Gastroesophageal sphincter (tissue), 4 donors: ENCODE measurements around the gene AMBP. TPM values are rescaled to one million over a fixed set of nuclear protein-coding genes. Genes with fewer than 3 reads are reported as not detected.

ENCODE experiments used
- ATAC-seq: fragments of 150-250 bp; one replicate; pipeline ENCODE4 v1.9.1; 2016; ENCODE audit warnings: mild to moderate bottlenecking, moderate library complexity
- H3K27ac ChIP-seq, 4 donors: fragments of 200-600 bp; sonication (generic) in 3 of 4; 1 replicate in 3 of 4; 2 replicates in 1 of 4; pipeline ENCODE4 v1.5.1; 2016 to 2019
- H3K27me3 ChIP-seq: fragments of 200-600 bp; sonication (generic); one replicate; pipeline ENCODE4 v1.5.1; 2019
- H3K36me3 ChIP-seq, 2 donors: fragments of 200-600 bp; sonication (generic); one replicate each; pipeline ENCODE4 v1.5.1; 2019; ENCODE audit warnings: control low read depth in 1 of 2
- H3K4me1 ChIP-seq, 3 donors: fragments of 200-600 bp; sonication (generic); 1 replicate in 2 of 3; 2 replicates in 1 of 3; pipeline ENCODE4 v1.5.1; 2016 to 2019; ENCODE audit warnings: control low read depth in 2 of 3
- H3K4me3 ChIP-seq, 2 donors: fragments of 200-600 bp; sonication (generic); one replicate each; pipeline ENCODE4 v1.5.1; 2019; ENCODE audit warnings: mild to moderate bottlenecking in 1 of 2, moderate library complexity in 1 of 2
- H3K9me3 ChIP-seq, 3 donors: fragments of 200-600 bp; sonication (generic); one replicate each; pipeline ENCODE4 v1.5.1; 2017 to 2019; ENCODE audit warnings: control low read depth in 2 of 3
- EP300 ChIP-seq: sonication (generic); formaldehyde crosslinking; IDR thresholded peaks from one replicate; pipeline ENCODE4 v1.6.1; 2017; ENCODE audit warnings: antibody characterized with exemption, mild to moderate bottlenecking
- POLR2A ChIP-seq, 2 donors: fragments of 450-650 bp; IDR thresholded peaks; one replicate each; pipeline ENCODE4 v1.6.1; 2017; ENCODE audit warnings: antibody characterized with exemption in 2 of 2, mild to moderate bottlenecking in 2 of 2, moderate library complexity in 1 of 2
- POLR2AphosphoS5 ChIP-seq: sonication (generic); formaldehyde crosslinking; IDR thresholded peaks from one replicate; pipeline ENCODE4 v1.6.1; 2017; ENCODE audit warnings: antibody characterized with exemption
- WGBS, 2 donors: methylation state at CpG; one replicate each; pipeline ENCODE4 v1.1.5; 2018; ENCODE audit warnings: low coverage in 1 of 2; 5-methylcytosine and 5-hydroxymethylcytosine counted together
- total RNA-seq, 4 donors: library from RNA; depleted of rRNA; stranded (reverse); fragments of >200 nt; gene quantifications; one replicate each; pipeline ENCODE4 v1.1.0, GENCODE V29; 2016
- TF ChIP-seq, protein P1 (sequence below), 4 experiments: fragments of 200-600 bp in 2 of 4; fragments of 450-650 bp in 2 of 4; sonication (generic) in 1 of 4; IDR thresholded peaks; one replicate each; pipeline ENCODE4 v1.5.1; 2017 to 2019; ENCODE audit warnings: antibody characterized with exemption in 4 of 4, mild to moderate bottlenecking in 2 of 4, moderate library complexity in 2 of 4

Gene AMBP
- total RNA-seq, 4 donors from 2014 or later = not detected

DNA sequence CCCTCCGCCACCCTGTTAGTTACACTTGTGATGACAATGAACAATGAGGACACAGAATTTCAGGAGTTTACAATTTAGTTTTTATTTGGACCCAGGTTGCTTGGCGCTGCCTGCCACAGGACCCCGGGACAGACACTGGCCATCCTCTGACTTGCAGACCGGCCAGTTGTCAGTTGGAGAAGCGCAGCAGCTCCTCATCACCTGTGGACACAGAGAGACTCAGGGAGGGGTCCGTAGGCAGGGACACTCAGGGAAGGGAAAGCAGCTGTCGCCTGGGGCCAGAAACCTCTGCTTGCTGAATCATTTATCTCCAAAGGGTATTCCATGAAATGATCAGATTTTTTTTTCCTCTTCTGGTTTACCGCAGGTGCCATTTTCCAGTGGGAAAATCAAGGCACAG is 18.0 kb downstream of the AMBP start:
- Histone ChIP-seq H3K27ac (no peak overlapping the region), H3K36me3 (peaks cover 0 to 10% of the 10 kb centered on the region in 2 donors), H3K4me3 (no peak overlapping the region), H3K9me3 (peaks cover 0 to 12% (median 0%) of the 10 kb centered on the region in 3 donors), H3K4me1 (no peaks in the 10 kb centered on the region), H3K27me3 (peaks cover 12% of the 10 kb centered on the region)
- ATAC-seq = no peak
- TF ChIP-seq POLR2AphosphoS5 = no peak
- TF ChIP-seq, protein P1, sequence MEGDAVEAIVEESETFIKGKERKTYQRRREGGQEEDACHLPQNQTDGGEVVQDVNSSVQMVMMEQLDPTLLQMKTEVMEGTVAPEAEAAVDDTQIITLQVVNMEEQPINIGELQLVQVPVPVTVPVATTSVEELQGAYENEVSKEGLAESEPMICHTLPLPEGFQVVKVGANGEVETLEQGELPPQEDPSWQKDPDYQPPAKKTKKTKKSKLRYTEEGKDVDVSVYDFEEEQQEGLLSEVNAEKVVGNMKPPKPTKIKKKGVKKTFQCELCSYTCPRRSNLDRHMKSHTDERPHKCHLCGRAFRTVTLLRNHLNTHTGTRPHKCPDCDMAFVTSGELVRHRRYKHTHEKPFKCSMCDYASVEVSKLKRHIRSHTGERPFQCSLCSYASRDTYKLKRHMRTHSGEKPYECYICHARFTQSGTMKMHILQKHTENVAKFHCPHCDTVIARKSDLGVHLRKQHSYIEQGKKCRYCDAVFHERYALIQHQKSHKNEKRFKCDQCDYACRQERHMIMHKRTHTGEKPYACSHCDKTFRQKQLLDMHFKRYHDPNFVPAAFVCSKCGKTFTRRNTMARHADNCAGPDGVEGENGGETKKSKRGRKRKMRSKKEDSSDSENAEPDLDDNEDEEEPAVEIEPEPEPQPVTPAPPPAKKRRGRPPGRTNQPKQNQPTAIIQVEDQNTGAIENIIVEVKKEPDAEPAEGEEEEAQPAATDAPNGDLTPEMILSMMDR (IDR thresholded peaks at IDR 0.05) = no peak
- TF ChIP-seq POLR2A (IDR thresholded peaks at IDR 0.05) = no peak
- WGBS, 2 donors = 100% methylated on average over 1 of the region's 8 CpGs; no CpG with 5 or more reads in 1 of the 2 donors

DNA sequence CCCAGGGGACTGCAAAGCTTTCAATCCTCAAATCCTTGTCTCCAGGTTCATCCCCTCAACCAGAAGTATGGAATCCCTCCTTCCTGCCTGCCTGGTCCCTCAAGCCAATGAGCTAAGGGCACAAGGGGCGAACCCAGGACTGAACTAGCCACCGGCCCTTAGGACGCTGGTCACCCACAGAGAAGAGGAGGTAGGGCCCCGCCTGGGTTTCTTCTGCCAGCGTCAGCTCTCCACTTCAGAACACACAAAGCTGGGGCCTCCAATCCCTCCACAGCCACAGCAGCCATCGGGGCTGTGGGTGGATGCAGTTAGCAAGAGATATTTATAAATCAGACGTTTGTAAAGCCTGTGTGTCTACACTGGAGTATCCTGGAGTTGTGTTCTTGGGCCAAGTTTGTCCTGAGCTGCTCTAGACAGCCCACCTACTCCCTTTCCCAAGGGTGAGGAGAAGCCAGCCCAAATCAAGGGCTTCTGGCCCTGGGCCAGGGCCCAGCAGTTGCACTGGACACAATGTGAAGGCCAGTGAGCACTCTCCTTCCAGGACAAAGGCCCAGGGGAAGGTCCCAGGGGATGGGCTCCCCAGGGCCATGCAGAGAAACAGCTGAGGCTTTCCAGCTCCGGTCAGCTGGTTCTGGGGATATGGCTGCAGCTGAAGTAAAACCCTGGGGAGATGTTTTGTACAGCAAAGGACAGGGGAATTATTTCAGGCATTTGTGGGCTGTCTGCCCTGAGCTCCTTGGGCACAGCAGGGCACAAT is 18.9 kb downstream of the AMBP start:
- H3K27ac ChIP-seq = no peak overlapping the region
- ATAC-seq = no peak
- peaks cover 12% of the 10 kb centered on the region for H3K27me3 ChIP-seq

DNA sequence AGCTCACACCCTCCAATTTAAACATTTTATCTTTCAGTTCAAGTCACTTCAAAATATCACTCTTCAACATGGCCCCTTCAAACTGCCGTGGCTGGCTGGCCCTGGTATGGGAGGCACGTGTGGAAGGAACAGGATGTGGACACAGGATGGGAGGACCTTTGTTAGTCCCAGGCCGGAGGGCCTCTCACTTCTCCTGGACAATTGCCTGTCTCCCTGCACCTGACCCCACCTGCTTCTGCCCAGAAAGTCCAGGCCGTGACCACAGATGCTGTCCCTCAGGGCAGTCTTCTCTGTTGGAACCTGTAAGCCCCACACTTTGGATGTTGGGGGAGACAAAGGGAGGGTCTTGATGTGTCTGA is 19.4 kb downstream of the AMBP start:
- H3K9me3 ChIP-seq = peaks cover 0 to 5% (median 0%) of the 10 kb centered on the region in 3 donors
- H3K36me3 ChIP-seq = peaks cover 0 to 10% of the 10 kb centered on the region in 2 donors
- no peak for TF ChIP-seq EP300
- TF ChIP-seq, protein P1 (IDR thresholded peaks at IDR 0.05) = no peak
- no peak for TF ChIP-seq POLR2A (IDR thresholded peaks at IDR 0.05)
- TF ChIP-seq POLR2AphosphoS5 = no peak
- 86 to 100% methylated on average over 1 to 4 of the region's 4 CpGs for WGBS, 2 donors
- ATAC-seq = no peak
- peaks cover 12% of the 10 kb centered on the region for H3K27me3 ChIP-seq
- H3K4me3 ChIP-seq = no peak overlapping the region
- no peaks in the 10 kb centered on the region for H3K4me1 ChIP-seq
- H3K27ac ChIP-seq = no peak overlapping the region

More for the DNA sequence above, 18.9 kb downstream of the AMBP start:
- WGBS, 2 donors = no CpG with 5 or more reads among the region's 8 CpGs
- Histone ChIP-seq H3K4me1 (no peaks in the 10 kb centered on the region), H3K9me3 (peaks cover 0 to 10% (median 0%) of the 10 kb centered on the region in 3 donors), H3K36me3 (peaks cover 0 to 10% of the 10 kb centered on the region in 2 donors), H3K4me3 (no peak overlapping the region)
- TF ChIP-seq EP300 (no peak), POLR2A (IDR thresholded peaks at IDR 0.05) (no peak), POLR2AphosphoS5 (no peak)
- TF ChIP-seq, protein P1 (IDR thresholded peaks at IDR 0.05) = no peak

DNA sequence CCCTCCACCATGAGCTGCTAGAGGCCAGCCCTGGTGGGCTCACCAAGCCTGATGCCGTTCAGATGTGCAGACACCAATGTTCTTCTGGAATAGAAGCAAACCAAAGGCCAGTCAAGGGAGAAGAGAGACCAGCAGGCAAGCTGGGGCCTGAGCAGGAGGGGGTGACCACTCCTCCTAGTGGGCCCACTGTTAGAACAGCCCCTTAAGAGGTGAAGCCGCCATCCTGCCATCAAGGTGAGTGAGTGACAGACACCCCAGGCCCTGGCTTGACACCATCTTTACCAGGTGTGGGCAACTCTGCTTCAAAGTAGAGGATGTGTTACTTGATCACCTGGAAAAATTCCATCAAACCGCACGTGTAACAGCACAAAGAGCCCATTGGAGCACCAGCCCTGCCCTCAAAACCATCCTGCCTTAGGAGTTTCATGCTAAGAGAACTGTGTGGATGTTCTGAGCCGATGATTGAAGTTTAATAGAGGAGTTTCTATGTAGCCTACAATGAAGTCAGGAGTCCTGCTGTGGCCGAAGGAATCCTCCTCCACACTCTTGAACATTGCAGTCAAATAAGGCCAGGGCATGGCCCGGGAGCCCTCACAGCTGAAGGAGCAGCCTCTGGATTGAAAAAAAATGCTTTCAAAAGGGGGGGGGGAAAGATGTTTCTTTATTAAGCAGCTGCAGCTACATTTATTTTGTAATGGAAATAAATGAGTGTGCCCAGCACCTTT is 20.8 kb downstream of the AMBP start:
- TF ChIP-seq POLR2A (IDR thresholded peaks at IDR 0.05) (no peak), EP300 (no peak), POLR2AphosphoS5 (no peak)
- TF ChIP-seq, protein P1 (IDR thresholded peaks at IDR 0.05) = no peak
- H3K36me3 ChIP-seq = peaks cover 0 to 11% of the 10 kb centered on the region in 2 donors
- 57 to 75% methylated on average over 2 of the region's 7 CpGs for WGBS, 2 donors

More for the DNA sequence above, 20.8 kb downstream of the AMBP start:
- H3K4me3 ChIP-seq = no peak overlapping the region
- no peaks in the 10 kb centered on the region for H3K4me1 ChIP-seq
- ATAC-seq = no peak
- H3K27ac ChIP-seq = no peak overlapping the region
- peaks cover 10% of the 10 kb centered on the region for H3K27me3 ChIP-seq
- H3K9me3 ChIP-seq = no peaks in the 10 kb centered on the region
